Stimulated activated naive CD4-positive, alpha-beta T cell (primary cell): ENCODE measurements around the gene ATP2B1.

Source experiments
- DNase-seq, 6 experiments: peaks; one replicate each; lab custom pipeline; 2025; lab: John Stamatoyannopoulos, UW

The ATP2B1 gene

DNA sequence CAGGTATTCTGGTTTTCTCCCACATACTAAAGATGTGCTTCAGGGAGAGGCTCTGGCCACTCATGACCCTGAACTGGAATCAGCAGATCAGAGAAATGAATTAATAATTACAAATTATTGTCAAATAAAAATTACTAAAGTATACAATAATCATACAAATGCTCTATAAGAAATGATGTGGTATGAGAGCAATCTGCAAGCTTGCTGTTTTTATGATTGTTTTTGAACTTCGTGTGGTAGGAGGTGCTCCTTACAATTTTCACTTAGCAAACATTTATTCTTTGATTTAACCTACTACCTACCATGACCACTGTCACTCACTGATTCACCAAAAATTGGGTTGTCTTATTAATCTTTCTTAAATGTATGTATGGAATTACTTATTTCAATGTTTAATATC, 16.2 kb downstream of the ATP2B1 start:
- no peak for DNase-seq

DNA sequence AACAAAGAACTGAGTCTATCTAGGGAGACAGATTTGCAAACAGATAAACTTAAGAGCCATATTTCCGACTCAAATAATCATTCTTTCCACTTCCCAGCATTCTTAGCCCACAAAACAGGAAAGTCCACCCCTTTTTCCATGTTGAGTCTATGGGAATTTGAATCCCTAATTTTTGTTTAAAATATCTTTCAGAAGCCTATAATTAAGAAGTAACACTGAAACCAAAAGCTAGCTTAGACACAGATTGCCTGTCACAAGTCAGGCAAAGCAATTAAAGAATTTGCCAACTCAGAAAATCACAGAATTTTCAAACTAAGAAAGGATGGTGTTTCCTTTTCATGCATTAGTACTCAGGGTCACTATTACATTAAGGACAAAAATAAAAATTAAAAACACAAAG, 17.0 kb downstream of the ATP2B1 start:
- no peak for DNase-seq

DNA sequence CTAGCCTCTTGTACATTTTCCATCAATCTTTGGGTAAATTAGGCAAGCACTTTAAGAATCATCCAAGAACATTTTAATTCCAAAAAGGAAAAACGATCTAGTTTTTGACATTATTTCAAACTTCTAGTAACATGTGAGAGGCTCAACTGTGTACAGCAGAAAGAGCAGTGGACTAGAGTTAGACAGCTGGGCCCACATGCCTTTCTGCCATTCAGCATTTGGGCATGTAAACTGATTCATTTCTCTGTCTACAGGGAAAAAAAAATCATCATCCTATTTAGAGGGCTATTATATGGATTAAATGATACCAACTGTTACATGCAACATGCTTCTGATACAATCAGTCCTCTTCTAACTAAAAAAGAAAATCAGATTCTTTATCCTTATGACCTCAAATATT, 17.7 kb downstream of the ATP2B1 start:
- DNase-seq: no peak

DNA sequence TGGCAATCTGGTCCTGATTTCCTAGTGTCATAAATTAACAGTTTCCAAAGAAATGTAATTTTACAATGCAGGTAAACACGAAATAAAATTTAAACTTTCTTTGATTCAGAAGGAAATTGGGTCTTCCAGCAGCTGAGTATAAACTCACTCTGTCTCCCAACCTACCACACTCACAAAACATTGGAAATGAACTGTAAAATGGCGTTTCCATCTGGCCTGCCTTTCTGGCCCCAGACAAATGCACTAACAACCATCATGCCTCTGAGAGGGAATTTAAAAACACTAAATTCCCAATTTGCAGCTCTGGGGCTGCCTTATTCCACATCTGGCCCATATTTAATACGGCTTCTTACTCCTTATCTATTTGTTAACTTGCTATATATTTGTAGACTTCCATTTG, 19.3 kb downstream of the ATP2B1 start:
- DNase-seq: no peak

DNA sequence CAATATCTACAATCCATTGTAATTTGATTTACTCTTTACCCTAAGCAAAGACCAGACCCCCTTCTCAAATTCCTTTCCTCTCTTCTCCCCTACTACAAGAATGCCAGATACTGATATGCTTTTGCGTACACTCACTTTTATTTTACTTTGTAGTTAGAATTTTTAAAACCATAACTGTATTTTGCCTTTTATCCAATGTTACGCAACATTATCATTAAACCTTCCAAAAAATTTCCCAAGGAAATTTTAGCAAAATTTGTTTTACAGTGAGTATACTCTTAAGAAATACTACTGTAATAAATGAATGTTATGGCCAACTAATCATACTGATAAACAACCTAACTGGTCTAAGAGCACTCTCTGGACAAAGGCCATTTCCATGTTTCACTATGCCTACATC, 22.3 kb downstream of the ATP2B1 start:
- DNase-seq: no peak

DNA sequence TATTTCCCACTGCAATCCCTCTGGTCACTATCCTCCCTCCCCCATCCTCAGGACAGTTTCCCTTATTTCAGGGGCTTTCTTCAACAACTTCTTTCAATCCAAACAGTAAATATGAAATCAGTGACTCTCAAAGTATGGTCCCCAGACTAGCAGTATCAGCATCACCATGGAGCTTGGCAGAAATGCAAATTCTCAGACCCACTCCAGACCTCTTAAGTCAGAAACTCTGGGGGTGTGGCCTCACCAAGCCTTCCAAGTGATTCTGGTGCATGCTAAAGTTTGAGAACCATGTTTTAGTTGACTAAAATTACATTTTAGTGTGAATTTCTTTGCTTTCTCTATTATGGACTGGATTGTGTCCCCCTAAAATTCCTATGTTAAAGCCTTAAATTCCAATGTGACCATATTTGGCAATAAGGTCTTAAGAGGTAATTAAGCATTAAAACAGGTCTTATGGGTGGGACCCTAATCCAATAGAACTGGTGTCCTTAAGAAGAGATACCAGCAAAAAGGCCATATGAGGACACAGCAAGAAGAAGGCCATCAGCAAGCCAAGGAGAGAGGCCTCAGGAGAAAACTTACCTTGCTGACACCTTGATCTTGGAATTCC, 23.2 kb downstream of the ATP2B1 start:
- no peak for DNase-seq

DNA sequence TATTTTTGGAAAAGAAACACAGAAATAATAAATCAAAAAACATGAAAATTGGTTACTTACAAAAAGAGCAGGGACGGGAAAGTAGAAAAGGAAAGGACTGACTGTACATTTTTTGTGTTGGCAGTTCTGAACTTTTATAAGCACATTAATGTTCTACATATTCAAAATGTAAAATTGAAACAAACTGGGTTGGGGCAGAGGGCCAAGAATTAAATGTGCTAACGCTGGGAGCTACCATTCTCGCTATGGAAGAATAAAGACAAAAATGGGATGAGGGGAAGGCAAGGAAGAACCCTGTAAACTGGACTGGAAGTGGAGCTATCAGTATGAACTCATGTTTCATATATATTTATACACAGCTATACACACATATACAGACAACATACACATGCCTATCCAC, 24.5 kb downstream of the ATP2B1 start:
- no peak for DNase-seq

DNA sequence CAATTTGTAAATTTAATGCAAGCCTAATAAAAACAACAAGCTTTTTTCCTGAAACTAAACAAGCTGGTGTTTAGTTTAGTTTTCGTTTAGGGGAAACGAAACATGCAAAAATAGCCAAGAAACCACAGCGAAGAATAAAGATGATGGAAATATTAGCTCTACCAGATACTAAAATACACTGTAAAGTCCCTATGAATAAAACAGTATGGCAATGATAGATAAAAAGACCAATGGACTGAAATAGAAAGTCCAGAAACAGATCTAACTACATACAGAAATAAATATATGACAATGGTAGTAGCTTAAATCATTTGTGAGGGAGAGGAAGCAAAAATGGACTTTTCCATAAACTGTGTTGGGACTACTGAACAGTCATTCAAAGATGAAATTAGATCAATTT, 26.4 kb downstream of the ATP2B1 start:
- DNase-seq: no peak

DNA sequence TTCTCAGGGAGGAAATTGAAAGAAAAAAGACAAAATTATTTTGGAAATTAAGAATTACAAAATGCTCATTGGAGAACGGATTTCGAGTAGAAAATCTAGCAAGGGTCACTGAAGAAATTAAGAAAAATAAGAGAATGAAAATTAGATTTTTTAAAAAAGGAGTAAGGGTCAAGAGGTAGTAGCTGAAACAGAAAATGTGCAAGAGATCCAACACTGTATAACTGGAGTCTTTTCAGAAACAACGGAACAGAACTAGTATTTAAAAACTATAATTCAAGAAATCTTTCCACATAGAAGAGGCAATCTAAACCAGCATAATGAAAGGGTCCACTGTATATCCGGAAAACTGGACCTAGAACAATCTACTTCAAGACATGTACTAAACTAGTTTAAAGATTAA, 28.2 kb downstream of the ATP2B1 start:
- no peak for DNase-seq

DNA sequence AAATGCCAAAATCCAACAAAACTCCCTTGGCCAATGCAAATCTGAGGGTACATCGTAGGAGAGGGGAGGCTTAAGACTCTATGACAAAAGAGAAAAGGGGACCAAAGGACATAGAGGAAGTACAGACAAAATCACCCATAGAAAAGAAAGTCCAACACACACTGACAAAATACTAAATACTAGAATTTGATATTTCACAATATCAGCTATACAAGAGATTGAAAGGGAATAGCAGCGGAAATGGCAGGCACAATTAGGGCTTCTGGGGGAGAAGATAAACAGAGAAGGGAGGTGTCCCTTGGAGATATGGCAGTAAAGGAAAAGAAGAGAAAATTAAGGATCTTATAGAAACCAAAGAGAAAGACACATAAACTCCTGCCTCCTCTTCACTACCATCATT, 29.0 kb downstream of the ATP2B1 start:
- DNase-seq: no peak

DNA sequence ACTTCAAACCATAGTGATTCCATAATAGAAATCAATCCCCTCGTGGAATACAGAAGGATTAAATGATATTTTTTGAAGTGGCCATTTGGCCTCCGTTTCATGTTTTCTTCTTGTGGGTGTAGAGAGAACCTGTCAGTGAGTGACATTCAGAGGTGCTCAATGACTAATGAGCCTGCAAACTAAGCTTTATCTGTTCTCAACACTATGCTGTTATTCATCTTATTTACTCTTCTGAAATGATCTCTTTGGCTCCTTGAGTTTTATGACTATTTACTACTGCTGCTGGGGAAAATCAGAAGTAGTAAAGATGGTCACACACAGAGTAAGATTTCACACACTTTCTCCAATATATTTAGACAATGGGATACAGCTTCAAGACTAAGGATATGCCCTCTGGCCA, 30.4 kb downstream of the ATP2B1 start:
- no peak for DNase-seq

DNA sequence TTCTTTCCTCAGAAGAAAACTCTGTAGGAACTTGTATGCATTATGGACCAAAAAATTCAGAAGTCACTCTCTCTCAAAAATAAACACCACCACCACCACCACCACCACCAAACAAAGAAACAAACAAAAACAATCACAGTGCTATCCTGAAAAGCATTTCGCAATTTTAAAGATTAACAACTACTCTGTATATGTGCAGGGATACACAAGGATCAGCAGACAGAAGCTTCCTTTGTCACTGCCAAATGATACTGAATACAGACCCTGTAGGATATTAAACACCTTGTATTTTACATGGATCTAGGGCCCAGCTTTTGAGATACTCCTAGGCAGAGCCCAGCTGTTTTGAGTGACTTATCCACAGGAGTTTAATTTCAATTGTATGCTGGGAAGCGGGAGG, 31.7 kb downstream of the ATP2B1 start:
- DNase-seq: no peak

DNA sequence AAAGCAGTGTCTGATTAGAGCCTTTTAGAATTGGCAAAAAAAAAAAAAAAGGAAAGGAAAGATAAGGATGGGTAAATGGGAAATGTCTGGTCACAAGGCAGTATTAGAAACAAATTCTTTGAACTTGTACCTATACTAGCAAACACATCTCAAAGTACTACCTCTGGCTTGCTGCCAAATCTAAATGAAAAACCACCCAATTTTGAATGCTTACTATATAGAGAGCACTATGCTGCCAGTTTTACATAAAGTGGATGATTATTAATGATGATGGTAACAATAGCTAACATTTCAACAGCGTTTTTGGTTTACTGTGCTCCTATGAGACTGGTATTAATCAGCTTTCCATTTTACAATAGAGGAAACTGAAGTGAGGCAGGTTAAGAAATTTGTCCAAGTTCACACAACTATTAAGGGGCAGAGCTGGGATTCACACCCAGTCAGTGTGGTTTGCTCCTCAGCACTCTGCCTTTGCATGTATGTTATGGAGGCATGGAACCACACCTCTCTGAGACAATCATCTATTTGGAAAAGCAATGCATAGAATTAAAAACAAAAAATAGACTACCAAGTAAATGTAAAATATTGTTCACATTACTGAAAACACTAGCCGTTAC, 34.2 kb downstream of the ATP2B1 start:
- no peak for DNase-seq

DNA sequence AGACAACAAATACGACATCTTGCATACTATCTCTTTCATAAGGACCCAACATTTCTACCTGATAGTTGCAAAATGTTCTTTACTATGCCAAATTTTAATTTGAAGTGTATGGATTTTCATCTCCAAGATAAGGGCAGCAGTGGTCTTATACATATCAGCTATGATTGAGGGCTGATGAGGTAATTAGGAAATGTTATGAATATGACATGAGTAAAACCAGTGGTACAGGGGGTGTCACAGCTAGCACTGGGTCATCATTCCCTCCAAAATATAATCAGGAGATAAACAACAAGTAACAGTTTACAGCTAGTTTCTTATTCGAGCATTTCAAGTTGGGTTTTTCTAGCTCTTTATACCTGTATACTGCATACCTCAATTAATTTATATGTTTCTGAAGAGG, 35.0 kb downstream of the ATP2B1 start:
- DNase-seq: no peak

DNA sequence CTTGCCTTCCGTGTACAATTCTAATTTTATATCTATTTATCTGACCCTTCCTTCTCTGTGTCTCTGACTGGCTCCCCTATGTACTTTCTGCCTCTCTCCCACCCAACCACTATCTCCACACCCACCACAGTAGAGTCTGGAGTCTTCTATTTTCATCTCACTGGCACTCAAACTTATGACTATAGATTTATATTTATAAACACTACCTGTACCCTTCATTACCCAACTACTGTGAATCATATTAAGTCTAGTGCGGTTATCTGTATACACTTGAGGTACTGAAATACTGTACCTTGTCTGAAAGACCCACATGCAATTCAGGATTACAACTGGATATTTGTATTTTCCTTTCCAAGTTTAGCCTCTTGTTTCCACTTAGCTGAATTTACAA, 36.1 kb downstream of the ATP2B1 start:
- DNase-seq: no peak

DNA sequence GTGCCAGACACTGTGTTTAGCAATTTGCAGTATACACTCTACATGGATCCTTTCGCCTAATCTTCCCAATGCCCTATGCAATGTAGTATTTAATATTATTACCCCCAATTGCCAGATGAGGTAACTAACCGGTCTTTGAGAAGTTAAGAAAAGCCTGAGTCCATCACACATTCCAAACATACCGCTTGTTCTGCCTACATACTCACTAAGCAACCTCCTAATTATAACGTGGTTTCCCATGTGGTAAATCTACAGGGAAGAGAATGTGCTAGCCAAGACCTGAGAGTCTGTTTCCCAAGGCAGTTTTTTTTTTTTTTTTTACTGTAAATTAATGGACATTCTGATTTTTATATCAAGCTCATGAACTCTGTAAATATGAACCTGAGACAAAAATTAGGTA, 37.2 kb downstream of the ATP2B1 start:
- DNase-seq: no peak

DNA sequence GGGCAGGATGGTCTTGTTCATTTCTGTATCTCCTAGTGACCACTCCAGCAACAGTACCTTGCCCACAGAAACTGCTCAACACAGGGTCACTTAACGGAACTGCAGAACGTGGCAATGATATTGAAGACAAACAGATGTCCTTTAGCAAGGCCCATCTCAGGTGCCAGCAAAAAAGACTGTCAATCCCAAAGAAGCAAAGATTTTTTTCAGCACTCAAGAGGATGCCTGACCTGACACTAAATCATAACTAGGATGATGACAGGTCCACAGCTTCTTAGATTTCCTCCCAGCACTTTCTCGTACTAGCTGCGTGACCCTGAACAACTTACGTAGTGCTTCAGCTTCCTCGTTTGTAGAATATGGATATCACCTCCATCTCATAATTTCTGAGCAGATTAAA, 39.4 kb downstream of the ATP2B1 start:
- no peak for DNase-seq

DNA sequence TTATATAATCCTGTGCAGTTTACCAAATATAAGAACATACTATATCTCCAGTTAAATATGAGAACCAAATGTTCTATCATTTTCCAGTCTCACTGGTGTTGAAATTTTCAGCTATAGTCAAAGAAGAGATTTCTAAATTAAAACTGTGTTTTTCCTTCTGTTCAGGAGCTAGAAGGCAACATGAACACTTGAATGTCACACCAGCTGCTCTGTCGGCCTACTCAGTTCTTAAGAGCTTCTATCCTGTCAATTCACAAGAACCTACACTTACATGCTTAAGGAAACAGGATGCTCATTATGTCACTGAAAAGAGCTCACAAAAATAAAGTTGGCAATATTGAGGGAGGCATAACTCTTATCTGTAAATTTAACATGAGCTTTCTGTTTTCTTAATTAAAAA, 43.1 kb downstream of the ATP2B1 start:
- DNase-seq: peak in 1 of 6 experiments; percentile 6

DNA sequence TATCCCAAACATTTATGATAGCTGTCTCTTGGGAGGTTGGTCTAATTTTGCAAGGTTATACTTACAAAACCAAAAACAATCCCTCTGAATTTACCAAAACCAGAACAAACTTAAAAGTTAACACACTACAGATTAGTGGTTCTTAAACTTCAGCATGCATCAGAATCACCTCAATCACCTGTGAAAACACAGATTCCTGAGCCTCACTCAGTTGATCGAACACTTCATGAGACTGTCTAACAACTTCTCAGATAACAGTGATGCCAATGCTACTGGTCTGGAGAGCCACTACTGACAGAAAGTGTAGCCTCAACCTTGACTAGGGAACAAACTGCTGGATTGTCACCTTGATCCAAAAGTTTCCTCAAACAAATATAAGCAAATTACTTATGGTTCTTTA, 44.2 kb downstream of the ATP2B1 start:
- DNase-seq: no peak

DNA sequence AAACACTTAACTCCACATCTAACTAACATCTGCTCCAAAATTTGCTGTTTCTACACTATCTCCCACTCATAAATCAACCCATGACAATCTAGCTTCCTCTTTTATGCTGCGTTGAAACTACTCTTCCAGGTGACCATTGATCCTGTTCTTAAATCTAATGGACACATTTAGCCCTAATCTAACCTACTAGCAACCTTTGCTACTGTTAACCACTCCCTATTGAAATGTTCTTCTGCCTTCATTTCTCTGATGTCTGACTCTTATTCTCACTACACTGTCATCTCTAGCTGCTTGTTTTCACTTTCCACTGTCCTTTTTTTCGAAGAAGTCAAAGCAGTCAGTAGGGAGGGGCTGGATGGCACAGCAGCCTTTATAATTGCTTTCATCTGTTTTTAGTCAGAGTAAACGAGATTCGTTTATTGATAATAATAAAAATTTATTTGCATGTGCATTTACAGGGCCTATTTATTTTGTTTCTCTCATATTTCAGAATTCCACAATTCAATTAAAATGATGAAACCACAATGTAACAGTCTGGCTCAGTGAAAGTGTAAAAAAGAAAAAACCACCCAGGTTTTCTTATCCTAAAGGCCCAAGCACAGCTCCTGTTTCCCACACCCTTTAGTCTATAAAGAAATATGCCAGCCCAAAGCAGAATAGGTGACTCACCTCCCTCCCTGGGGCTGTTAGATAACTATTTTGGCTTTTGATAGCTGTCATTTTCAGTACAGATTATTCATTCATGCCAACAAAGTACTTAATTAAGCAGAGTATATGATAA, 44.9 kb downstream of the ATP2B1 start:
- DNase-seq: no peak

DNA sequence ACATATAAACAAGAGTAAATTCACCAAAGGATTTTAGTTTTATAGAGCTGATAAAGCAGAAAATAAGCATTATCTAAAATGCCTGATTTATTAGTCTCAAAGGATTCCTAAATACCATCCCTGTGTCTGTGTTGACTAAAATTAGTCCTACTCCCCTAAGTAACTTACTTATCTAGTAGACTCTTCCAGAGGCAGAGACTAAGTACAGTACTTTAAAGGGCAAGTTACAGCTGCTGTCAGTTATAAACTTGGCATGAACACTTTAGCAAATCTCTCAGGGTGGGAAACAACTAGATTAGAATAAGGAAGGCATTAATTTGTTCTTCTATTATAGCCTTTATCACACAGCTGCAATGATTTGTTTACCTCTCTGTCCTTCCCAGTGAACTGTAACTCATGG, 46.0 kb downstream of the ATP2B1 start:
- no peak for DNase-seq

DNA sequence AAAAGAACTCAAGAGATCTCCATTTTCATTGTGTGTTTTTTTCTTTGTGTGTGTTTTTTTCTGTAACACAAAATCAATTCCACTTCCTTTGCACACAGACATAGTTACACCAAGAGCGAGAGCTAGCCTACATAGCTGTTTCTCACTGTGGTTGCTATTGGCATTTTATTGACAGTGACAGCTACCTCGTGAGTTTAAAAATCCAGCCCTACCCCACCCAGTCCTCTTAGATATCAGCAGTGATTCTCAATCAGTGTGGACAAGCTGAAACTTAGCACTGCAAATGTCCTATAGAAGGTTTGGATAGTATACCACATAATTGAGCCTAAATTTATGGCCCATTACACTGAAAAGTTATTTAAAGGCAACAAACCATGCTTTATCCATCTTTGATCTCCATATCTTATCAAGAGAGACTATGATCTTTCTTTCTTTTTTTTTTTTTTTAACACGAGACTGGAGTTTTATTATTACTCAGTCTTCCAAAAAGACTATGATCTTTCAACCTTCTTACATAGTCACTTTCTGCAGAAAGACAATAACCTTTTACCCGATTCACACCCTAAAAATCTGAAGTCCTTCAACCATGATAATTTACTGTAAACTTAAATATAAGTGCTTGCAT, 46.8 kb downstream of the ATP2B1 start:
- peak in 1 of 6 experiments; percentile 10 for DNase-seq

DNA sequence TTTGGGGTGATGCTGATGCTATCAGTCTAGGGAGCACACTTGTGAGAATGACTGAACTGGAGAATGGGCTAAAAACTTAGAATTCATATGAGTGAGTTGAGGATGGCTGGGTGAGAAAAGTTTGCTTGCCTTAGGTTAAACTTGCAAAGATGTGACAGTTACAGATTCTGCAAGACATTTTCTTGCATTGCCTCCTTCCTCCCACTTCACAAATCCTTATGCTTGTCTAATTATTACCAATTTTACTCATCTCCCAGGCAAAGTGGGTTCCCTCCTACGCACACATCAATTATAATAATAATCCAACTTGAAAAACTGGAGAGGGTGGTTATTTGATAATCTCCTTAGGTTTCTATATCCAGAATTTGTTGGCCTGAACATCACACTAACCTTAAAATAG, 50.9 kb downstream of the ATP2B1 start:
- no peak for DNase-seq
